ENCODE data around the gene SGSM1.

Gene SGSM1

DNA sequence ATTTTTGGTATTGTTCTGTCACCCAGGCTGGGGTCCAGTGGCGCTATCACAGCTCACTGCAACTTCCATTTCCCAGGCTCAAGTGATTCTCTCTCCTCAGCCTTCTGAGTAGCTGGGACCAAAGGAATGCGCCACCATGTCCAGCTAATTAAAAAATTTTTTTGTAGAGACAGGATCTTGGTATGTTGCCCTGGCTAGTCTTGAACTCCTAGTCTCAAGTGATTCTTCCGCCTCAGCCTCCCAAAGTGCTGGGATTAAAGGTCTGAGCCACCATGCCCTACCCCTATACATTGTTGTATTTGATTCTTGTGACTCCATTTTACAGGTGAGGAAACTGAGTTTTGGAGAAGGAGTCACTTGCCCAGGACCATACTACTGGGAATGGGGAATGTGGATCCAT, 158.4 kb downstream of the SGSM1 start:
- H3K27ac ChIP-seq, result no peak overlapping the region
- TF ChIP-seq ZFX (IDR thresholded peaks at IDR 0.05; ENCODE audit: borderline replicate concordance), result no peak
- TF ChIP-seq, protein P1, sequence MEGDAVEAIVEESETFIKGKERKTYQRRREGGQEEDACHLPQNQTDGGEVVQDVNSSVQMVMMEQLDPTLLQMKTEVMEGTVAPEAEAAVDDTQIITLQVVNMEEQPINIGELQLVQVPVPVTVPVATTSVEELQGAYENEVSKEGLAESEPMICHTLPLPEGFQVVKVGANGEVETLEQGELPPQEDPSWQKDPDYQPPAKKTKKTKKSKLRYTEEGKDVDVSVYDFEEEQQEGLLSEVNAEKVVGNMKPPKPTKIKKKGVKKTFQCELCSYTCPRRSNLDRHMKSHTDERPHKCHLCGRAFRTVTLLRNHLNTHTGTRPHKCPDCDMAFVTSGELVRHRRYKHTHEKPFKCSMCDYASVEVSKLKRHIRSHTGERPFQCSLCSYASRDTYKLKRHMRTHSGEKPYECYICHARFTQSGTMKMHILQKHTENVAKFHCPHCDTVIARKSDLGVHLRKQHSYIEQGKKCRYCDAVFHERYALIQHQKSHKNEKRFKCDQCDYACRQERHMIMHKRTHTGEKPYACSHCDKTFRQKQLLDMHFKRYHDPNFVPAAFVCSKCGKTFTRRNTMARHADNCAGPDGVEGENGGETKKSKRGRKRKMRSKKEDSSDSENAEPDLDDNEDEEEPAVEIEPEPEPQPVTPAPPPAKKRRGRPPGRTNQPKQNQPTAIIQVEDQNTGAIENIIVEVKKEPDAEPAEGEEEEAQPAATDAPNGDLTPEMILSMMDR (IDR thresholded peaks at IDR 0.05), result no peak

DNA sequence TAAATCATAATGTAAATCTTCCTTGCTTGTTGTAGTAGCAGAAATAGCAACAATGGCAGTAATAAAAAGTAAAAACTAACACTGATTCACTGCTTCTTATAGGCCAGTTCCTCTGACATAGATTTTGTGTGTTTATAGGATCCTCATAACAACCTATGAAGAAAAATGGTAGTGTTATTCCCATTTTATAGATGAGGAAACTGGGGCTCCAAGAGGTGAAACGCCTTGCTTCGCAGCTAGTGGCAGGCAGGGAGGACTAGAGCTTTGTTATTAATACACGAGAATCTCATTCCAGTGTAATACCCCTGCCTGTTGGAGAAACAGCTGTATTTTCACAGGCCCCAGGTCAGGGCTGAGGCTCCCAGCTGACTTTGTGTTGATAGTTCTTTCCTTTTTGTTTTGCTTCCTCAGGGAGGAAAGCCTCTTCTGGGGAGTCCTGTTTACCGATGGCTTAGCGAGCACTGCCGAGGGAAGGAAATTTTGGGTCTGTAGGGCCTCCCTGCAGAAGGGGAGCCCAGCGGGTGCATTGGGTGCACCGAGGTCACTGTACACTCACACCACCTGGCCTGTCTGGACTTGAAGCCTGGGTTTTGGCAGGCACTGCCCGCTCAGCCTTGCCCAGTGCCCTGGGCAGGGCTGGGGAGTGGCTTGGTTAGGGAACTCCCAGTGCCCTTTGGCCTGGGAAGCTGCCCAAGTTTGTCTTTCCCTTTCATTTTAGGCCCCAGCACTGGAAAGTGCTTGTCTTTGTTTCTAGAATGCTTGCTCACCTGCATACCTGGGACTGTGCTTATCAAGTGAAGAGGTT, 160.0 kb downstream of the SGSM1 start:
- no peak for TF ChIP-seq ZFX (IDR thresholded peaks at IDR 0.05; ENCODE audit: borderline replicate concordance)
- TF ChIP-seq, protein P1 (IDR thresholded peaks at IDR 0.05), result no peak
- peak overlapping the region; percentile 67 for H3K27ac ChIP-seq

DNA sequence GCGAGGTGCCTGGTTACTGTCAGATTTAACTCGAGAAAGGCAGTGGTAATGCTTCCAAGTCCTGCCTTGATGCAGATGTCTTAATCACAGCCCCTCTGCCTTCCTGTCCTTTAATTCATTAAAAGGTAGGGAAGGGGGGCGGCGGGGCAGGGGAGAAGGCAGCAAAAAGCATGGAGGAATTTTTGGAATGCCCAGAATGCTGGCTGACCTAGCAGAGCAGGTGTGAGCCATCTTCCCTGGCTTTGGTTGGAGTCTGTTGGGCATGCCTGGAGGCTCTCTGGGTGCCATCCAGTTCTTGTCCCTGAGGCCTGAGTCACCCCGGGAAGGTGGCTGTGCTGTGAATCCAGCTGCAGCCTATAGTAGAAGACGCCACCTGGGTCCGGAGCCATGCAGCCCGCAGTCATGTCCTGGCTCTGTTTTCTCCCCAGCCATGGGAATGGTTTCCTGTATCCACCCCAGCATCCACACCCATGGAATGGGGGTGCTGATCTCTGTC, 162.1 kb downstream of the SGSM1 start:
- TF ChIP-seq, protein P1 (IDR thresholded peaks at IDR 0.05), result no peak
- no peak for TF ChIP-seq ZFX (IDR thresholded peaks at IDR 0.05; ENCODE audit: borderline replicate concordance)
- 0 out of 2 replicates have a peak overlapping the region, but pooled peaks have one; percentile 8 for H3K27ac ChIP-seq

DNA sequence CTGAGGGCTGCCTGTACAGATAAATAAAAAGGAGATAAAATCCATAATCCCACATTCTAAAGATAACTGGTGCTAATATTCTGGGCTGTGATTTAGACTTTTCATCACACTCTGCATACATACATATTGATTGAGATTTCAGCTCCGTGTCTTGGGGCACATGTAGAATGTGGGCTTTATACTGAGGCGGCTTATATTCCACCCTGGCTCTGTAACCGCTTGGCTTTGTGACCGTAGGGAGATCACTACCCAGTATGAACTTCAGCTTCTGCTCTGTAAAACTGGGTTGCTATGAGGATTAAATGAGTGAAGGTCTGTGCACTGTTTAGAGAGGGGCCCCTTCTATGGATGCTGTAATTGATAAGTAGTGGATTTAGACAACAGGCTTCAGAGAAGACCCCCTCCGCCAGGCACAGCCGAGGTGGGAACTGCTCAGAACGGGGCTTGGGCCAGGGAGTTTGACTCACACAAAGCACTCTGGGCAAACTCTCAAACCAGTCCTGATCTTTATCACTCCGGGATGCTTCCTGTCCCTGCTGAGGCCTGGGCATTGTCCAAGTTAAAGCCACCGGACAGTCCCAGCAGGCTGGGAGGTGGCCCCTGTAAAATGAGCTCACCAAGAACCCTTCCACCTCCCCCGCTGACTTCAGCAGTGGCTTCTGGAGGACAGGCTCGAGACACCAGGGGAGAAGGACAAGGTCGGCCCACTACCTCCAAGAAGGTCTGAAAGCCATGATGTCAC, 163.7 kb downstream of the SGSM1 start:
- TF ChIP-seq ZFX (IDR thresholded peaks at IDR 0.05; ENCODE audit: borderline replicate concordance), result no peak
- TF ChIP-seq, protein P1 (IDR thresholded peaks at IDR 0.05), result no peak
- H3K27ac ChIP-seq, result peak overlapping the region; percentile 55

DNA sequence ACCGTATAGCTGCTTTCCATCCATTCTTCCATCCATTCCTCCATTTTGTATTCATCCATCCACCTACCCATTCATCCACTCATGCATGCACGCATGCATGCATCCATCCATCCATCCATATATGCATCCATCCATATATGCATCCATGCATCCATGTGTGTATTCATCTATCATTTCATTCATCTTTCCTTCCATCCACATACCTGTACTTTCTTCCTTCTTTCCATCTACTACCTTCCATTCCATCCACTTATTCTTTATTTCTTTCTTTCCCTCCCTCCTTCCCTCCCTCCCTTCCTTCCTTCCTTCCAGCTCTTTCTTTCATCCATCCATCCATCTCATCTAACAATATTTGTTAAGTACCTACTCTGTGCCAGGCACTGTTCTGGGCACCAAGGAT, 166.4 kb downstream of the SGSM1 start:
- no peak for TF ChIP-seq ZFX (IDR thresholded peaks at IDR 0.05; ENCODE audit: borderline replicate concordance)
- TF ChIP-seq, protein P1 (IDR thresholded peaks at IDR 0.05), result no peak
- H3K27ac ChIP-seq, result no peak overlapping the region

DNA sequence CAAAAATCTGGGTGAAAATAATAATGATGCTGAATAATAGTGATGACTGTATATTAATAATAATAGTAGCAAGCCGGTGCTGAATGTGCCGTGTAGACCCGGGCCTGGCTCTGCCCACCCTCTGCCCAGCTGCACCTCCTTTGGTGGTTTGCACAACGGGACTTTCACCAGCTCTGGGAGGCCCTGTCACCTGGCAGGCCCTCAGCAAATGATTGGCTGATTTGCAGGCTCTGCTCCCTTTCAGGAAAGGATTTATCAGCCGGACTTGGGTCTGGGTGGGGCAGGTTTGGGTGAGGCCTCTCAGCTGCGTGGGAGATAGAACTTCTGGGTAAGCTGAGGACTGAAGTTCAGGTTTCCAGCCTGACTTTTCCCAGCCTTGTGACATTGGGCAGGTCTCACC, 167.9 kb downstream of the SGSM1 start:
- TF ChIP-seq ZFX (IDR thresholded peaks at IDR 0.05; ENCODE audit: borderline replicate concordance), result no peak
- TF ChIP-seq, protein P1 (IDR thresholded peaks at IDR 0.05), result no peak
- no peak overlapping the region for H3K27ac ChIP-seq
